ENCODE results near the gene TMEM131. TPM values are rescaled to one million over a fixed set of nuclear protein-coding genes. Genes with fewer than 3 reads are reported as not detected.

Gene TMEM131
- total RNA-seq, 1 donor from 2014 or later: 36.4 TPM

DNA sequence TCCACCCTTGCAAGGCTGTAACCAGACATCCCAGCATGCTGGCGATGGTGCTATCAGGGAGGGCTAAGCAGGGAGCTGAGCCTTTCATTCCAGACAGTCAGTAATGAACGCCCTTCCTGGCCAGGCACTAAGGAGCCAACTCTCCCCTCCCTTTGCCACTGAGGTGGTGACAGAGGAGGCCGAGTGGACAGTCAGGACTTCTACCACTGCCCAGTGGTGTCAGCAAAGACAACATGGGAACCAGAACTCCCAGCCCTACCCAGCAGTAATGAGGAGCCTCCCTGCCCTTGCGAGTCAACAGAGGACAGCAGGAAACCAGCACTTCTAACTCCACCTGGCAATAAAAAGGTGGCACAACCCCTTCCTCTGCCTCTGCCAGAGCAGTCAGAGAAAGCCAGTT is 213.8 kb downstream of the TMEM131 start:
- TF ChIP-seq, protein P1, sequence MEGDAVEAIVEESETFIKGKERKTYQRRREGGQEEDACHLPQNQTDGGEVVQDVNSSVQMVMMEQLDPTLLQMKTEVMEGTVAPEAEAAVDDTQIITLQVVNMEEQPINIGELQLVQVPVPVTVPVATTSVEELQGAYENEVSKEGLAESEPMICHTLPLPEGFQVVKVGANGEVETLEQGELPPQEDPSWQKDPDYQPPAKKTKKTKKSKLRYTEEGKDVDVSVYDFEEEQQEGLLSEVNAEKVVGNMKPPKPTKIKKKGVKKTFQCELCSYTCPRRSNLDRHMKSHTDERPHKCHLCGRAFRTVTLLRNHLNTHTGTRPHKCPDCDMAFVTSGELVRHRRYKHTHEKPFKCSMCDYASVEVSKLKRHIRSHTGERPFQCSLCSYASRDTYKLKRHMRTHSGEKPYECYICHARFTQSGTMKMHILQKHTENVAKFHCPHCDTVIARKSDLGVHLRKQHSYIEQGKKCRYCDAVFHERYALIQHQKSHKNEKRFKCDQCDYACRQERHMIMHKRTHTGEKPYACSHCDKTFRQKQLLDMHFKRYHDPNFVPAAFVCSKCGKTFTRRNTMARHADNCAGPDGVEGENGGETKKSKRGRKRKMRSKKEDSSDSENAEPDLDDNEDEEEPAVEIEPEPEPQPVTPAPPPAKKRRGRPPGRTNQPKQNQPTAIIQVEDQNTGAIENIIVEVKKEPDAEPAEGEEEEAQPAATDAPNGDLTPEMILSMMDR (IDR thresholded peaks at IDR 0.05): no peak
- H3K27me3 Mint-ChIP-seq (ENCODE audit: unreplicated experiment): no peaks in the 10 kb centered on the region
- peaks cover 5% of the 10 kb centered on the region for H3K36me3 Mint-ChIP-seq (ENCODE audit: unreplicated experiment)
- no peak overlapping the region for H3K27ac Mint-ChIP-seq (ENCODE audit: unreplicated experiment)
- H3K9me3 Mint-ChIP-seq (ENCODE audit: unreplicated experiment): no peaks in the 10 kb centered on the region
- H3K4me1 Mint-ChIP-seq (ENCODE audit: unreplicated experiment): peaks cover 5% of the 10 kb centered on the region
- no peak for DNase-seq (ENCODE audit: extremely low spot score, unreplicated experiment)
- H3K4me3 Mint-ChIP-seq (ENCODE audit: unreplicated experiment): no peak overlapping the region

DNA sequence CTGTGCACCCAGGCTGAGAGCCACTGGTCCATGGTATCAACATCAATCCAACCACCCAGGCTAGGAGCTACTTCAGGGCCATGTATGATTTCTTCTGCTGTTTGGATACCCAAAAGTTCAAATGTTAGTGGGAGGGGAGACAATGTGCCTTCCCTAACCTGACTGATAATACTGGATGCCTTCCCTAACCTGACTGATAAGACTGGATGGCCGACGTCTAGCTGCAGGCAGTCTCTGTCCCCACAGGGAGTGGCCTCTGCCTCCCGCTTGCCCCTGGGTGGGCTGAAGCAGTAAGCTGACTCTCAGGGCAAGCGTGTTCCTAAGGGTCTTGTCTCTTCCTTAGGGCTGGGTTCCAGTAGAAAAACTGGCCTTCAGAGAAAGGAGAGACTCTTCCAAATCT is 216.6 kb downstream of the TMEM131 start:
- H3K27ac Mint-ChIP-seq (ENCODE audit: unreplicated experiment): no peak overlapping the region
- no peak overlapping the region for H3K4me3 Mint-ChIP-seq (ENCODE audit: unreplicated experiment)
- no peak for DNase-seq (ENCODE audit: extremely low spot score, unreplicated experiment)
- TF ChIP-seq, protein P1 (IDR thresholded peaks at IDR 0.05): no peak
- no peaks in the 10 kb centered on the region for H3K27me3 Mint-ChIP-seq (ENCODE audit: unreplicated experiment)
- no peaks in the 10 kb centered on the region for H3K9me3 Mint-ChIP-seq (ENCODE audit: unreplicated experiment)
- peaks cover 25% of the 10 kb centered on the region for H3K36me3 Mint-ChIP-seq (ENCODE audit: unreplicated experiment)
- peaks cover 5% of the 10 kb centered on the region for H3K4me1 Mint-ChIP-seq (ENCODE audit: unreplicated experiment)

DNA sequence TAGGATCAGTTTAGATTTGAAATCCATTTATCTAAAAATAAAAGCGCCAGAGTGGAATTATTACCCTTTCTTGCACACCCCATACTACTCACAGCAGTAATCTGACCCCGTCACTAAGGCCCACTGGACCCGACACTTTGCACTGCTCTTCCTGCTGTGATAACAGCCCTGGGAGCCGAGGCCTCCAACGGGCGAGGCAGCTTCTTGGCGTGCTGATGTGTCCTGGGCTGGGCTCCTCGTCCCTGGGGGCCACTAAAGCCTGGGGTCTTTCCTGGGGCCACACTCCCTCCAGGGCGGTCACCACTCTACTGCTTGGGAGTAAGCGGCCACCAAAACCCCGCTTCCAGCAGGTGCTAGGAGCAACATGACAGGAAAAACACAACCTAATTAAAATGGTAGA is 220.7 kb downstream of the TMEM131 start:
- H3K27ac Mint-ChIP-seq (ENCODE audit: unreplicated experiment): no peak overlapping the region
- peaks cover 5% of the 10 kb centered on the region for H3K4me1 Mint-ChIP-seq (ENCODE audit: unreplicated experiment)
- peaks cover 44% of the 10 kb centered on the region for H3K36me3 Mint-ChIP-seq (ENCODE audit: unreplicated experiment)
- DNase-seq (ENCODE audit: extremely low spot score, unreplicated experiment): no peak
- TF ChIP-seq, protein P1 (IDR thresholded peaks at IDR 0.05): no peak
- no peak overlapping the region for H3K4me3 Mint-ChIP-seq (ENCODE audit: unreplicated experiment)
- no peaks in the 10 kb centered on the region for H3K27me3 Mint-ChIP-seq (ENCODE audit: unreplicated experiment)
- no peaks in the 10 kb centered on the region for H3K9me3 Mint-ChIP-seq (ENCODE audit: unreplicated experiment)

DNA sequence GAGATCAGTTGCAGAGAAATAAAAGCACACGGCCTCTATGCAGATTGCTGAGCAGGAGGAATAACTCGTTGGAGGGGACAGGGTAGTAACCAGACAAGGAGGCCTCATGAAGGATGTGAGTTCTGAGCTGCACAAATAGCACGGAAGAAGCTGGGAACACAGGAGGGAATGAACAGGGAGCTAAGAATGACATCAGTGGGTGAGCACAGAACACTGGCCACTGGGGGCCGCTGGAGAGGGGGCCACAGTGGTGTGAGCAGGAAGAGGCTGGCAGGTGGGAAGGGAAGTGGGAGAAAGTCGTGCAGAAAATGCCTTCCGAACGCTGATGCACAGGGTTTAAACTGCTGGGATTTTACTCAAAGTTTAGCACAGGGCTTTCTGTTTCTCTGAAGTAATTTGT is 221.3 kb downstream of the TMEM131 start:
- H3K9me3 Mint-ChIP-seq (ENCODE audit: unreplicated experiment): no peaks in the 10 kb centered on the region
- no peaks in the 10 kb centered on the region for H3K27me3 Mint-ChIP-seq (ENCODE audit: unreplicated experiment)
- no peak overlapping the region for H3K4me3 Mint-ChIP-seq (ENCODE audit: unreplicated experiment)
- TF ChIP-seq, protein P1 (IDR thresholded peaks at IDR 0.05): peak; percentile 41
- H3K36me3 Mint-ChIP-seq (ENCODE audit: unreplicated experiment): peaks cover 44% of the 10 kb centered on the region
- peaks cover 5% of the 10 kb centered on the region for H3K4me1 Mint-ChIP-seq (ENCODE audit: unreplicated experiment)
- H3K27ac Mint-ChIP-seq (ENCODE audit: unreplicated experiment): no peak overlapping the region
- no peak for DNase-seq (ENCODE audit: extremely low spot score, unreplicated experiment)

DNA sequence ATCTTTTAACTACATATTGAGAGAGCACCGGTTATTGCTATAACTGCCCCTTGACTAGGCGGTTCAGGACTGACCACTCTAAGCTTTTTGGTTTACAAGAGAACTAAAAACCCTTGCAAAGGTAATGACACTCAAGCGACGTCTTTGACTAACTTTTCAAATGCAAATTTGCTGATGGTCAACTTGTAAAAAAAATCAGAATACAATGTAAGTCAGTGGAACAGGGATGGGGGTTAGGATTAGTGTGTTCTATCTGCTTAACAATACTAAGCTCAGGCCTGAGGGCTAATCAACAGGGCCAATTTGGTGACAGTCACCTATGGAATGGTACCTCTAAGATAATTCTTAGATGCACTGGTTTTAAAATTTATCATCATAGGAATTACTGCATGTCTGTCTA is 225.3 kb downstream of the TMEM131 start:
- TF ChIP-seq, protein P1 (IDR thresholded peaks at IDR 0.05): no peak
- Mint-ChIP-seq H3K27me3 (ENCODE audit: unreplicated experiment) (no peaks in the 10 kb centered on the region), H3K36me3 (ENCODE audit: unreplicated experiment) (peaks cover 40% of the 10 kb centered on the region), H3K4me1 (ENCODE audit: unreplicated experiment) (peaks cover 2% of the 10 kb centered on the region), H3K27ac (ENCODE audit: unreplicated experiment) (no peak overlapping the region), H3K9me3 (ENCODE audit: unreplicated experiment) (no peaks in the 10 kb centered on the region), H3K4me3 (ENCODE audit: unreplicated experiment) (no peak overlapping the region)
- peak; percentile 0 for DNase-seq (ENCODE audit: extremely low spot score, unreplicated experiment)

Data from osteocyte (in vitro differentiated cells).